ENCODE measurements around the gene NSUN2.

NSUN2 gene

DNA sequence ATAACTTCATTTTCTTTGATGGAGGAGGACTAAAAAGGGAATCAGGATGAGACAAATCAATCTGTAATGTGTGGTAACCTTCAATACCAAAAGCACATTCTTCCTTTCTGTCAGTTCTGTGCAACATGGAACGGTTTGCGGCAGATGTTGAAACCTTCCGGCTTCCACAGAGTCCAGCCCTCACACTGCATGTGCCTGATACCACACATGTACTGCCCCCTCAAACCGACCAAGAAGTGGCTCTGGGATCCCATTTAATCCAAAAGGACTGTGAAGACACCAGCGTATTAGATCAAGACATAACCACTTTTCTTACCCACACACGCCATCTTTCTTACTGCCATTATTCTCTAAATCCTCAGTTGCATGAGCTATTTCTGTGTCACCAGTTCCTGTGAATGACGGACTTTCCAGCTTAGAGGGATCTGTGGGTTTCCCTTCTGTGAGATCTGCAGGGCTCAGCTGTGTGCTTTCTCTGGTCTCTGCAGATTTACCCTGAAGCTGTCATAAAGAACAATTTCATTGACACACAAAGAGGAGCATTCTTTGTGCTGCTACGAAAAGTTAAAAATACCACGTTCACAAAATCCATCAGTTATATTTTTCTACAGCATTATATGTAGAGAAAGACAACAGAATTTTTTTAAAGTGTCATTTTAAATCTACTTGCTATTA, 25.8 kb downstream of the NSUN2 start:
- no peak overlapping the region for H3K4me3 ChIP-seq (ENCODE audit: low read depth, low read length)
- DNase-seq (ENCODE audit: low read depth), result peak; percentile 72
- TF ChIP-seq, protein P1, sequence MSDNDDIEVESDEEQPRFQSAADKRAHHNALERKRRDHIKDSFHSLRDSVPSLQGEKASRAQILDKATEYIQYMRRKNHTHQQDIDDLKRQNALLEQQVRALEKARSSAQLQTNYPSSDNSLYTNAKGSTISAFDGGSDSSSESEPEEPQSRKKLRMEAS (IDR thresholded peaks at IDR 0.05; ENCODE audit: low read depth, low read length), result peak; percentile 71
- peak; percentile 76 for TF ChIP-seq MYC (IDR thresholded peaks at IDR 0.05; ENCODE audit: low read depth, low read length)
- TF ChIP-seq, protein P2, sequence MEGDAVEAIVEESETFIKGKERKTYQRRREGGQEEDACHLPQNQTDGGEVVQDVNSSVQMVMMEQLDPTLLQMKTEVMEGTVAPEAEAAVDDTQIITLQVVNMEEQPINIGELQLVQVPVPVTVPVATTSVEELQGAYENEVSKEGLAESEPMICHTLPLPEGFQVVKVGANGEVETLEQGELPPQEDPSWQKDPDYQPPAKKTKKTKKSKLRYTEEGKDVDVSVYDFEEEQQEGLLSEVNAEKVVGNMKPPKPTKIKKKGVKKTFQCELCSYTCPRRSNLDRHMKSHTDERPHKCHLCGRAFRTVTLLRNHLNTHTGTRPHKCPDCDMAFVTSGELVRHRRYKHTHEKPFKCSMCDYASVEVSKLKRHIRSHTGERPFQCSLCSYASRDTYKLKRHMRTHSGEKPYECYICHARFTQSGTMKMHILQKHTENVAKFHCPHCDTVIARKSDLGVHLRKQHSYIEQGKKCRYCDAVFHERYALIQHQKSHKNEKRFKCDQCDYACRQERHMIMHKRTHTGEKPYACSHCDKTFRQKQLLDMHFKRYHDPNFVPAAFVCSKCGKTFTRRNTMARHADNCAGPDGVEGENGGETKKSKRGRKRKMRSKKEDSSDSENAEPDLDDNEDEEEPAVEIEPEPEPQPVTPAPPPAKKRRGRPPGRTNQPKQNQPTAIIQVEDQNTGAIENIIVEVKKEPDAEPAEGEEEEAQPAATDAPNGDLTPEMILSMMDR (IDR thresholded peaks at IDR 0.05; ENCODE audit: low read depth, low read length), result no peak

DNA sequence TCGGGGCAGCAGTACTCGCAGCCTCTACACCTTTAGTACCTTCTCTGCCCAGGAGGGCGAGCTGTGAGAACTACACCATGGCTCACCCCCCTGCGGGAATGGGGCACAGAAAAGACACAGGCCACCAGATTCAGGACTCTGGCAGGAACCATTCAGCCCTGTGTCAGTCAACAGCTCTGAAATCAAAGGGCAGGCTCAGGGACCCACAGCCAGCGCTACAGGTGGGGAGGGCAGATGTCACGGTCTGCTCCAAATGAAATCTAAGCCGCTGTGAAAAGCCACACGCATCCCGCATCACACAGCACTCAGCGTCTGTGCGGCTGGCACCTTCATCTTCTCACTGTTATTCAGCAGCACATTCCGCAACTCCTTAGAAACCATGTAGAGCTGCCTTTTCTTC, 27.9 kb downstream of the NSUN2 start:
- DNase-seq (ENCODE audit: low read depth), result no peak
- no peak overlapping the region for H3K4me3 ChIP-seq (ENCODE audit: low read depth, low read length)
- TF ChIP-seq POLR2A (IDR thresholded peaks at IDR 0.05; ENCODE audit: extremely low read depth, insufficient read length) (no peak), MYC (IDR thresholded peaks at IDR 0.05; ENCODE audit: low read depth, low read length) (no peak)
- TF ChIP-seq, protein P1 (IDR thresholded peaks at IDR 0.05; ENCODE audit: low read depth, low read length), result no peak
- TF ChIP-seq, protein P2 (IDR thresholded peaks at IDR 0.05; ENCODE audit: low read depth, low read length), result no peak

DNA sequence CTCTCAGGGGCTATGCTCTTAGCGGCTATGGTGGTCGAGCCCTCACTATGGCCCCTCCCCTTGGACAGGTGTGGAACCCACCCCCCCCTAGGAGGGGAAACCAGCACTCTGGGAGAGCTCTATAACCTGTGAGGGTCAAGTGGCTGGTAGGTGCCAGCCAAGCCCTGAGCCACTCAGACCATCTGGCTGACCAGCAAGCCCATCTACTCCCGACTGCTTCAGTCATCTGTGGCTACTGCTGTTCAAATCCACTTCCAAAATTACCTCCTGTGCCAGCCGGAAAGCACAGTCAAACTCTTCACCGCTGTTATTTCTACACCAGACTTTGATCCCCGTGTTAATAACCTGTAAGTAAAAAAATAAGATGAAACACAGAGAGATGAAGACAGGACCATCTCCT, 28.5 kb downstream of the NSUN2 start:
- no peak overlapping the region for H3K4me3 ChIP-seq (ENCODE audit: low read depth, low read length)
- DNase-seq (ENCODE audit: low read depth), result no peak
- no peak for TF ChIP-seq MYC (IDR thresholded peaks at IDR 0.05; ENCODE audit: low read depth, low read length)
- TF ChIP-seq, protein P1 (IDR thresholded peaks at IDR 0.05; ENCODE audit: low read depth, low read length), result no peak
- TF ChIP-seq, protein P2 (IDR thresholded peaks at IDR 0.05; ENCODE audit: low read depth, low read length), result no peak
- no peak for TF ChIP-seq POLR2A (IDR thresholded peaks at IDR 0.05; ENCODE audit: extremely low read depth, insufficient read length)

DNA sequence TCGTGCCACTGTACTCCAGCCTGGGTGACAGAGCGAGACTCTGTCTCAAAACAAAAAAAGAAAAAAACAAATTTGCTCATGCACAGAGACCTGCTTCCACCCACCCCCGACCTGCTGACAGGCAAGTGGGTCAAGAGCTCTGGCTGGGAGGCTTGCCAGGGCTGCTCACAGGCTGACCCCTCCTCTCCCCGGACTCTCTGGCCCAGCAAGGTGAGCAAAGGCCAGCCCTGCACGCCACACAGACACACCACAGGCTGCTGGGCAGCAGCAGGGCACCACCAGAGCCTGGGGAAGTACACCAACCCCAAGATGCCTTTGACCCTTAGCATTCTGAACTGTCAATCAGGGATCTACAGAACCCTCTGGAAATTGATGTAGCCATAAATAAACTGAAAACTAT, 29.2 kb downstream of the NSUN2 start:
- DNase-seq (ENCODE audit: low read depth), result no peak
- no peak overlapping the region for H3K4me3 ChIP-seq (ENCODE audit: low read depth, low read length)
- TF ChIP-seq, protein P2 (IDR thresholded peaks at IDR 0.05; ENCODE audit: low read depth, low read length), result no peak
- TF ChIP-seq, protein P1 (IDR thresholded peaks at IDR 0.05; ENCODE audit: low read depth, low read length), result no peak
- TF ChIP-seq MYC (IDR thresholded peaks at IDR 0.05; ENCODE audit: low read depth, low read length) (no peak), POLR2A (IDR thresholded peaks at IDR 0.05; ENCODE audit: extremely low read depth, insufficient read length) (no peak)

DNA sequence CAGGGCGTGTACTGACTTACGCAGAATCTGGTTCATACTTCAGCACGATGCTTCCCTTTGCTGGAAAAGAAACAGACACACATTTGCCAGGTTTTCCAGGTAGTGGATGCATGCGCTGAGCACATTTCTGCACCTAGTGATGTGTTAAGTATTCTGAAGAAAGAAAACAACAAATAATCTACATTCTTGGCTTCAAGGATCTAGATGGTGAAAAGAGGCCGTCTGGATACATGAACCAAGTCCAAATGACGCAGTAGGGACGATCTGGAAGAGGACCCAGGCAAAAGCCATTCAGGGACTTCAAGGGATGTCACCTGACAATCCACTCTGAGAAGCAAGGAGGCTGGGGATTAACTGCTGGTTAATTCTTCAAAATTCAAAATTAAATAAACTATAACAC, 30.4 kb downstream of the NSUN2 start:
- TF ChIP-seq, protein P2 (IDR thresholded peaks at IDR 0.05; ENCODE audit: low read depth, low read length), result no peak
- TF ChIP-seq MYC (IDR thresholded peaks at IDR 0.05; ENCODE audit: low read depth, low read length) (no peak), POLR2A (IDR thresholded peaks at IDR 0.05; ENCODE audit: extremely low read depth, insufficient read length) (no peak)
- TF ChIP-seq, protein P1 (IDR thresholded peaks at IDR 0.05; ENCODE audit: low read depth, low read length), result no peak
- no peak for DNase-seq (ENCODE audit: low read depth)
- H3K4me3 ChIP-seq (ENCODE audit: low read depth, low read length), result no peak overlapping the region
